ENCODE data around the gene STRIP1.
"Not testable (repeated sequence)": the region's sequence is repeated elsewhere in the genome, so short reads cannot be mapped to it uniquely, and the experiment has no call there.

The STRIP1 gene

DNA sequence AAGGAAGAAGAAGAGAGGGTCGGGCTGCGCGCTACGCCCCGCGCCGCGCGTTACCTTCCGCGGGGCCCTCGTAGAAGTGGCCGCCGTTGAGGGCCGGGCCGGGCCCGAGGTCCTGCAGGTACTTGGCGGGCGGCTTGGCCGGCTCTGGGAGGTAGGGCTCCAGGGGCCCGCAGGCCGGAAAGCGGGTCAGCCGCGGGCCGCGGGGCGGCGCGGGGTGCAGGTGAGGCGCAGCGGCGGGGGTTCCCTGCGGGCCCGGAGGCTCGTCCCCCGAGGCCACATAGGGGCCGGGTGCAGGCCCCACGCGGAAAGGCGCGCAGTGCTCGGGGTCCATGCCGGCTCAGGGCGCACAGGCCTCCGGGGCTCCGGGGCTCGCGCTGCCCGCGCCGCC, 35.9 kb downstream of the STRIP1 start:
- DNase-seq, result no peak

DNA sequence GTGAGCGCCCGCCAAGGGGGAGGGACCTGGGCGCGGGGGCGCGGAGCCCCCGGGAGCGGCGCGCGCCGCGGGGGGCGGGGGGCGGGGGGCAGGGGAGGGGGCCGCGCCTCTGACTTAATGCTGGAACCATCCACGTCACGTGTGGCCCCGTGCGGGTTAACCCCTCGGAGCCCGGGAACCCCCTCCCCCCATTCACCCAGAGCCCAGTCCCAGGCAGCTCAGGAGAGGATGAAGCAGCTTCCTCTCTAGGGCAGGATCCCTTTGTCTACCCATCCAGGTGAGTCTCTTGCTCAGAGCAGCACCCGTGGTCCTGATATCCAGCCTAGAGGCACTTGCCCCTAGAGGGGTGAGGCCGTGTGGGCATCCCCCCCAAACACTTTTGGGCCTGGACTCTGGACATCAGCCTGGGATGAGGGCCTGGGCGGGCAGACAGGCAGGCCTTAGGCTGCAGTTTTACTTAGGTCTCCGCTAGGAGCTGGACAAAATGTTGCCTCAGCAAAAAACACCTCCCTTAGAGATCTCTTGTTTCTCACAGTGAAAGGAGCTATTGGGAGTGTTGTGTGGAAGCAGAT, 36.3 kb downstream of the STRIP1 start, which contains the start of gene ALX3:
ALX3 (minus strand) TSS at position 2 of the 572 bp plus-strand sequence. CDS start 60 bp downstream, outside the sequence.
- DNase-seq, result peak; percentile 42

DNA sequence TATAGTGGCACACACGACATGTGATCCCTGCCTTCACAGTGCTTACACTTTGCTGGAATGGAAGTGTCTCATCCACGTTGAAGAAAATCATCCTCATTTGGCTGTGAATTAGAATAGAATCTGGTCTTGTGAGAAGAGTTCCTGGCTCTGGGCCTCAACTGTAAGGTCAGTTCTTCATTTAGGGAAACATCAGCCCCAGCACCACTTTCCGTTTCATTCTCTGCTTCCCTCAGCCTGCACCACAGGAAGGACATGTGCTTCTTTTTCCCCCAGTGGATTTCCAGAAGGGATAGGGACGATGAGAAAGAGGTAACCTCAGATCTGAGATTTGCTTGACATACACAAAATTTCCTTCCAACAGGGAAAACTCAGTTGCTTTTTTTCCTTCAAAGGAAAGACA, 39.7 kb downstream of the STRIP1 start:
- no peak for DNase-seq

DNA sequence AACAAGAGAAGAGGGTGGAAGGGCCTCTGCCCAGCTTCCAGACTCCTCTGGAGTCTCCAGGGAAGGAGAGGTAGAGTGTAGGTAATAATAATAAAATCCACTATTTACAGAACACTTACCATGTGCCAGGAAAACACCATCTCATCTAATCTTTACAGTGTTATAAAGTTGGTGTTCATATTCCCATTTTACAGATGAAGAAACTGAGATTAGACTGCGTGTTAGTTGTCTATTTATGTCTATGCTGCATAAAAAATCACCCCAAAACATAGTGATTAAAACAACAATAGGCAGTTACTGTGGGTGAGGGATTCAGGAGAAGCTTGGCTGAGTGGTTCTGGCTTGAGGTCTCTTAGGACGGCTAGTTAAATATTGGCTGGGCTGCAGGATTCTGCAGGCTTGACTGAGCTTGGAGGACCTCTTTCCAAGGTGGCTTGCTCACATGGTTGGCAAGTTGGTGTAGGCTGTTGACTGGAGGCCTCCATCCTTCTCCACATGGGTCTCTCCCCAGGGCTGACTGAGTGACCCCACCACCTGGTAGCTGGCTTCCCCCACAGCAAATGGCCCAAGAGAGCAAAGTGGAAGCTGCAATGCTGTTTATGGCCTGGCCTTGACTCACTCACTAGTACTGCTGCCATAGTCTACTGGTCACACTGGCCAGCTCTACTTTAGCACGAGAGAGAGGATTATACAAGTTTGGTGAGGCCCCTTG, 42.5 kb downstream of the STRIP1 start:
- no peak for DNase-seq

- not testable (repeated sequence) for DNase-seq
Observed at GRCh38 chr1:110079995-110080394, 45.6 kb downstream of the STRIP1 start.

- no peak for DNase-seq
Observed at GRCh38 chr1:110081061-110081460, 46.6 kb downstream of the STRIP1 start.

DNA sequence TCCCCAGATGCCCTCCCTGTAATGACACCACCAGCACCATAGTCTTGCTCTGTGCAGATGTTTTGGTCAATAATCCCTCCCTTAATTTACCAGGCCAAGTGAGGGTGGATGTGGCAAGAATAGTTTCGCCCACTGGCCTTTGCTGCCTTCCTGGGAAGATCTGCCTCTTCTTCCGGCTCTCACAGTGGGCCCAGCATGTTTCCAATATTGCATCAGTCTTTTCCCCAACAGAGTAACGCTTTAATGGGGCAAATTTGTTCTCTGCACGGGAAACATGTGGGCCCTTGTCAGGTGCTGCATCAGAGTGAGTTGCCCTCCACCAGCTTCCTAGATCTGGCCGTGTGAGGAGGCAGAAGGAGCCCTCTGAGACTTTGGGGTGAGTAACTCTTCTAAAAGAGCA, 48.1 kb downstream of the STRIP1 start:
- DNase-seq, result no peak

DNA sequence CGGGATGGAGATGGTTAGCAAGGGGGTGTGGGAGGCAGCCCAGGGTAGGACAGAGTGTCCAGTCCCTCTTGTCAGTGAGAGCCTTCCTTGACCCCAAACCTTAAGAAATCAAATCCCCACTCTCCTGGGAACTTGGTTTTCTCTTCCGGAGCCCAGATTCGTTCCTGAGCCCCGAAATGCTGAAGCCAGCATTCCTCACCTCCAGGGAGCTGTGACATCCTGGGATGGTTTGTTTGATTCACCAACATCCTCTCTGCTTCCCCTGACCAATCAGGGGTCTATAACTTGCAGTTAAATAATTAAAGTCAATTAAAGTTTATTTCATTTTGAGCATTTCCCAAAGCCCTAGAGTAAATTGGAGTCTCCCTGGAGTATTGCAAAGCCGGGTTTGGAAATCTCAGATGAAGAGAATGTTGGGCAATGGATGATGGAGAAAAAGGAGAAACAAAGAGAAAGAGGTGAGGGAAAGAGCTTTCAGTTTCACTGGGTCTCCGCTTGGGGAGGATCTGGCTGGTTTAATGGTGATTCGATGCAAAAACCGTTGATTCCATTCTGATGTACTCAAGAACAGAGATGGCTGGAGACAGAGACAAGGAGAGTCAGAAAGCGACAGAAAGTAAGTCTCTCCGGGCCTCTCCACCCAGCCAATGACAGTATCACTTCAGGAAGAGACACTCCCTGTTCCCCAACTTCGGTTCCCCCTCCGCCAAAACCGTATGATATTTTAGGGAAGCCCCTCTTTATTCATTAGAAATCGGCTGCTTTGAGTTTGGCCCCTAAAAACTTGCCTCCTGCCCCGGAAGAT, 48.8 kb downstream of the STRIP1 start:
- DNase-seq, result no peak

- DNase-seq, result no peak
Observed at GRCh38 chr1:110083866-110084226, 49.4 kb downstream of the STRIP1 start.

GRCh38 chr1:110084227-110085078, 50.0 kb downstream of the STRIP1 start:
- DNase-seq, result no peak

DNA sequence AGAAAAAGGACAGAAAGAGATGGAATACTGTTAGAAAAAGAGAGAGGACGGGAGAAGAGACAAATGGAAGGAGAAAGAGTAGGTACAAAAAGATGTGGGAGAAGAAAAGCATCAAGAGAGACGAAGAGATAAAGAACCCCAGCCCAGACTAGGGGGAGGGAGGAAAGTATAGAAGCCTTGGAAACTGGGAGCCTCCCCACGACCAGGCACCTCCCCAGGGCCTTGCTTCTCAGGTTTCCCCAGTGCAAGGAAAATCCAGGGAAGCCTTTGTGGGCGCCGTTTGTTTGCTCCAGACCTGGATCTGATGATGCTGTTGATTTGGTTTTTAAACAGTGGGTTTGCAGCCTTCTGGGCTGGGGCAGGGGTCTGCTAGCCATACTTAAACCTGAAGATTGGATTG, 51.2 kb downstream of the STRIP1 start:
- DNase-seq, result no peak

DNA sequence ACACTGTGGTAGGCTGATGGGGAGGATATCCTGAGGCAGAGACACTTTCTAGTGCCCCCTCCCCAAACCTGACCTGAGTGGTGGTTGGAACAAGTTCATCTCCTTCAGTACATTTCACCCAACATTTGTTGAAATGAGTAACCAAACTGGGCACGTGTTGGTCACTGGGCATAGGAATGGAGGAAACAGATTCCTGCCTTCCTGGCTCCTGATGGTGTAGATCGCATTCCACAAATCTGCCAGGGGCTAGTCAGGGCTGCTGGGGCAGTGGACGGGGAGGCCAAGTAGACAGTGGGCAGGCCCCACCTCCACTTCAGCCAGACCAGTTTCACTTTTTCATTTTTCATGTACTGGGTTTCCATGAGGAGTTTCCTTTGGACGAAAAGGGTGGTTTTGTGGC, 52.5 kb downstream of the STRIP1 start:
- no peak for DNase-seq

GRCh38 chr1:110087812-110088738, 53.7 kb downstream of the STRIP1 start:
- peak; percentile 60 for DNase-seq

GRCh38 chr1:110088739-110089316, 54.4 kb downstream of the STRIP1 start:
- no peak for DNase-seq

DNA sequence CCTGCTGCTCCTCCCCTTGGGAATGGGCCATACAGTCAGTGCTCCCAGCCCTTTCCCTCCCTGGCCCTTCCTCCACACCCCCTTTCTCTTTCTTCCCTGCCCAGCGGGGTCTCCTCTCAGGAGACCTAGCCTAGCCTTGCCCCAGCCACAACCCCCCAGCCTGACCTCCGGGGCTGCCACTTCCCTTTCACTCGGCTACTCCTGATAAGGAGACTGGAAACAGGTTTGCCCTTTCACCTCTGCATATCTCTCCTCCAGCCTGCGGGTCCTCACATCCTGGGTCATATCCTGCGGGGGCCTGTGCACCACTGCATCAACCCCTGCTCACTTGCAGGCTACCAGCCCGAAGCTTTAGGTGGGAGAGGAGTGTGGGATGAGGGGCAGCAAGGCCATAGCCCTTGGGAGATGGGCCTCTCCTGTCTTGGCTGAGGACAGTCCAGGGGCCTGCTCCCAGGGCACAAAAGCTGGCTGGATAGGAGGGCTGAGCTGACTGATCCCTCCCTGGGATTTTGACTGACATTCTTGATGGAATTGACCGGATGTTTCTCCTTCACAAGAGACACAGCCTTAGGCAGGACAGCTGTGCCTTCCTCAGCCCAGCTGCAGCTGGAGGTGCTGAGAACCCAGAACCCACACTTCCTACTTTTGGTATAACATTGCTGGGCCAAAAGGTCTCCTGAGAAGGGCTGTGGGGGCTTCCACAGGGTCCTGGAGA, 55.3 kb downstream of the STRIP1 start:
- DNase-seq, result no peak

GRCh38 chr1:110091381-110091780, 57.0 kb downstream of the STRIP1 start:
- no peak for DNase-seq

DNA sequence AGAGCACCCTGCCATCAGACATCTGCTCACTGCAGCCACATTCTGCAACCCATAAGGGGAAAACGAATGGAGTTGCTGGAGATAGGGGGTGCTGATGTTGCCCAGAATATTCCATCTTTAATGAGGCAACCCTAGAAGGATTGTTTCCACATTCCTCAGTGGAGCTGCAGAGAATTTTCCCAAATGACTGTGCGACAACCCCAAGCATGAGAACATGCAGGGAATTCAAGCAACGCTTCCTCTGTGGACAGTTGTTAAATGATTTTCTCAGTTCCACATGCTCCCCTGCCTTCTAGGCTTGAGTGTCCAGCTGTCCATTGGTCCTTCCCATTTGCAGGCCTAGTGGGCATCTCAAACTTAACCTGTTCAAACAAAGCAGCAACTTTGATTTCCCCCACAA, 57.4 kb downstream of the STRIP1 start:
- DNase-seq, result no peak

- DNase-seq, result no peak
Observed at GRCh38 chr1:110092991-110093390, 58.6 kb downstream of the STRIP1 start.

DNA sequence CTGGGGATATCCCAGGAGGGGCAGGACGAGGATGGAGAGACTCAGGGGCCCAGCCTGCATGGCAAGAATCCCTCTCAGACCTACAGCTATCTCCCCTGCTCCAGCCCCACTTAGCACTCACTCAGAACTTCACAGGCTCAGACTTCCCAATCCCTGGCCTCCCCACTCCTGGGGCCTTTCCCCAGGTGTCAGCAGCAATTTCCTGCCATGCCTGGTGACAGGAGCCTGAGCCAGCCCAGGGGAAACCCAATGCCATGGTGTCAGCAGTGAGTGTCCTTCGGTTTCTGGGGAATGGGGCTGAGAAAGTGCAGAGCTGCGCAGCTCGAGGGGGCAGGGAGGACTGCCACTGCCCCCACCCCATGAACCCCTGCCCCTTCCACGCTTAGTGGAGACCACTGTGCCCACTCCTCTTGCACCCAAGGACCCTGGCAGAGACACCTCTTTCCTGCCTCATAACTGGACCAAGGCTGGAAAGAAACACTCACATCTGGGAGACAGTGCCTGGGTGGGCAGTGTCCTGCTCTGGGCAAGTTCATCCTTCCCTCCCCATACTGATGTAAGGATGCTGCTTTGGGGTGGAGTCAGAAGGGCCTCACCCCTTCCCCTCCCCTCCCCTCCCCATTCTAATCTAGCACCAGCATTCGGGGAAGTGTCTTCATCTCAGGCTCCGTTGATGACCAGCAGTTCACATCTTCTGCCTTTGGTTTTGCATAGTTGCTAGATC, 60.7 kb downstream of the STRIP1 start:
- no peak for DNase-seq

Data from NCI-H1436 (cell line).